Fibroblast of skin of right biceps (primary cell): ENCODE data around the gene SLC35G6.
A peak's percentile ranks its signal among the peaks of the same experiment; 100 is the strongest.
"Not testable (repeated sequence)": the region's sequence is repeated elsewhere in the genome, so short reads cannot be mapped to it uniquely, and the experiment has no call there.

Source experiments
- DNase-seq: peaks from one replicate; pipeline ENCODE4 v3.0.0-alpha.2; 2013

SLC35G6 gene

DNA sequence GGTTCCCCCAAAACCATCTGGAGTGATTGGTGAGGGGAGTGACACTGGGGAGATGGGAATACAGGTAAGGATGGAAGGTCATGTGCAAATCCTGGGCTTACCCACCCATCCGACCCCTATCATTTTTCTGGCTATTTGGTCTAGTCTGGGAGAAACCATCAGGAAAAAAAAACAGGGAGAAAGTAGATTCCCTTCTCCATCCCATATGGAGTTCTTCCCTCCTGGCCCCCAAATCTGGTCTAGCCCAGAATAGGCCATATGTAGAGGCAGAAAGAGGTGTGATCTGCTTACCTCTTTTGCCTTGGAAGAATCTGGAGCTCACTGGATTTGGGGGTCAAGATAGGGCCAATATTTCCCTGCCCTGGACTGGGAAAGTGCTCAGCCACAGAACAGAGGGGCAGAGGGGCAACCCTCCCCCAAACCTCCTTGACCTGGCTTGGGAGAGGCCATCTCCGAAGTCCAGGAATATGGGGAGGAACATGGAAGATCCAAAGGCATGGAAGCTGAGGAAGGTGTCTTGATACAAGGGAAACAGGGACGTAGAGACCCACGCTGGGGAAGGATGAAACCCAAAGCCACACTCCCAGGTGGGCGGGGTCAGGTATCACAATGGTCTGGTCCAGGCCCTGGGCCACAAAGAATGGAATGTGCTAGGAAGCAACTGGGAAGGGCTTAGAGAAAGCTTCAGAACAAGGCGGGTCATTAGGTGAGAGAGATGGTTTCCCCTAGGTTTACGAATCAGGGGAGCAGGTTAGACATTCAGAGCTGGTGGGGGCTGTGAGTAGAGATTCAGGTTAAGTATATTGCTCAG, 20.2 kb upstream of the SLC35G6 start:
- no peak for DNase-seq

DNA sequence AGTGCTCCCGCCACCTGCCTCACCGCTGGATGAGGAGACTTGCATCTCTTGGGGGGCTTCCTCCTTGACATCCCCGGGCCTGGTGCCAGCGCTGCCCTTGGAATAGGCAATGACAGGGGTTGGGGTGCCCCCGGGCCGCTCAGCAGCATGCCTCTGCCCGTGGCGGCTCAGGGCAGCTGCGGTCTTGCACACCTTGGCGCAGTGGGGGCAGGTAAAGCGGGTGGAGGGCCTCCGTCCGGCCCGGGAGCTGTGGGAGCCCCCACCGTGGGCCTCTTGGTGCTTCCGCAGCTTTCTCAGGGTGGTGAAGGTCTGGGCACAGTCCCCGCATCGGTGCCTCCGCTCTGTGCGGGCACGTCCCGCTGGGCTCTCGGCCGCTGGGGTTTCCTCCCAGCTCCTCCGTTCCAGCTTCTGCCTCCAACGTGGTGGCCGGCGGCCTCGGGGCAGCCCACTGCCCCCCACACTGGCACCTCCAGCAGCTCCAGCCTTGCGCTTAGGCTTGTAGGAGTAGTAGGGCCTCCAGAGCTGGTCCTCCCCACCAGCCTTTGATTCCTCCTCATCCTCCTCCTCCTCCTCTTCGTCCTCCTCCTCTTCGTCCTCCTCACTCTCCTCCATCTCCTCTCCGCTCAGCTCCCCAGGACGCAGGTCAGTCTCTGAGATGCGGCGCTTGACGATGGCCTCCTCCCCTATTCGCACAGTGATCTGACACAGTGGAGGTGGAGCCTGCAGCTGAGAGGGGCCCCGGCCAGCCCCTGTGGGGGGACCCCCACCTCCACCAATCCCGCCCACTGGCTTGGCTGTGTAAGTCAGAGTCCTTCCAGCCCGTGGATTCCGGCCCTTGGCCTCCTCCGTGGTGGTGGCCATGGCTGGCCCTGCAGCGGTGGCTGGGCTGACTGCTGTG, 18.5 kb upstream of the SLC35G6 start:
- no peak for DNase-seq

DNA sequence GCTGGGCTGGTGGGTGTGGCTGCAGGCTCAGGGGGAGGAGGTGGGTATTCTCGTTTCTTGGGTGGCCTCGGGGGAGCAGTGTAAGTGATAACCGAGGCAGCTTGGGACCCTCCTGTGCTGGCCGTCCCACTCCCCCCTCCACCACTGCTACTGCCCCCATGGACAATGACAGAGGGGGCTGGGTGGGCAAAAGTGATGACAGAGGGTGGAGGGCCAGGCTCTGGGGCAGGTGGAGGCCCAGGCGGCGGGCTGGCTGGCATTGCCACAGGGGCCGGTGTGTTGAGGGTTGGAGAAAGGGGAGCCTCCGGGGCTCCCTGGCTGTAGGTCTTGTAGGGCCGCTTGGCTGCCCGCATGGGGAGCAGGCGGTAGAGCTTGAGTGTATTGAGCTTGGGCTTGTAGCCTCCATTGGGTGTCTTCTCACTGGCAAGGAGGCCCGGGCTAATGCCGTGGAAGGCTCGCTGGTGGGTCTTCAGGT, 17.8 kb upstream of the SLC35G6 start:
- DNase-seq: no peak

DNA sequence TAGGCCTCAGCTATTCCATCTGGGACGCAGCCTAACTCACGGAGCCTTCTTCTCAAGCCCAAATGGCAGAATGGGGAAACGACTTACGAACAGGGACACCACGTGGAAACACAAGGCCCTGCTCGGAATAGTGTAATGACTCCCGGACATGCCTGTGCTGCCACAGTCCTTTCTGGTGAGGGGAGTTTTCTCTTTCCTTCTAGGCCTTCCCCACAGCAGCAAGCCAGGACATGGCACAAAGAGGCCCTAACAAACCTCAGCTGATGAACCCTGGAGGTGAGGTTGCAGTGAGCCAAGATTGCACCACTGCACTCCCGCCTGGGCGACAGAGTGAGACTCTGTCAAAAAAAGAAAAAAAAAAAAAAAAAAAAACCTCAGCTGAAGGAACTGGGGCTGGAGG, 17.2 kb upstream of the SLC35G6 start:
- no peak for DNase-seq

DNA sequence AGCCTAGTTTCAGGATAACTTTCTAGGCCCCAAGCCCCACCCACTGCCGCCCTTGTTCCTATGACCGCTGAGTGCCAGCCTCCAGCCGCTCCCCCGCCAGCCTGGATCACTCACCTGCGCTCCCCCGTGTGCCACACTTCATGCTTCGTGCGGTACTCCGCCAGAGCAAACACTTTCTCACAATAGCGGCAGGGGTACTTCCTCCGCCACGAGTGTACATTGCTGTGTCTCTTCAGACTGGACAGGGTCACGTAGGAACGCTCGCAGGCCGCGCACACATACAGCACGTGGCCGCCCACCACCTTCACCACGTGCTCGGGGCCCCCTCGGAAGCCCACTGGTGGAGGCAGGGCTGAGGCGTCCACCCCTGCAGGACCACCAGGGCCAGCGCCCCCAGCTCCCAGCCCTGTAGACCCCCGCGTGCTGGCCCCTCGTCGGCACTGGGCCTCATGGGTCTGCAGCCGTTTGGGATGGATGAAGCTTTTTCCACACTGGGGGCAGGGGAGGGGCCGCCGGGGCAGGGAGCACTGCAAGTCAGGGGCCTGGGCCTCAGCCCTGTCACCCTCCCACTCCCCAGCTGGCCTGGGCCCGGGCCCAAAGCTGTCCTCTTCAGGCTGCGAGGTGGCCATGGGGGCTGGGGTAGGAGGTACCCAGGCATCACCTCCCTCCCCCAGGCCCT, 15.5 kb upstream of the SLC35G6 start:
- DNase-seq: no peak

DNA sequence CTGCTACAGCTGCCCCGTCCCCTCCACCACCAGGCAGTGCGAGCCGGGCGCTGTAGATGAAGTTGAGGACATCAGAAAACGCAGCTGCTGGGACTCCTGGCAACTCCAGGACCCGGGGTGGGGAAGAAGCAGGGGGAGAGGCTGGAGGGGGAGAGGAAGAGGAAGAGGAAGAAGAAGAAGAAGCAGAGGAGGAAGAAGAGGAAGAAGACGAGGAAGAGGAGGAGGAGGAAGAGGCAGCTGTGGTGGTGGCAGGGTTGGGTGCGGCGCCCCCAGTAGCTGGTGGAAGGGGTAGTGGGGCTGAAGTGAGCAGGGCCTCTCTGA, 15.0 kb upstream of the SLC35G6 start:
- no peak for DNase-seq

DNA sequence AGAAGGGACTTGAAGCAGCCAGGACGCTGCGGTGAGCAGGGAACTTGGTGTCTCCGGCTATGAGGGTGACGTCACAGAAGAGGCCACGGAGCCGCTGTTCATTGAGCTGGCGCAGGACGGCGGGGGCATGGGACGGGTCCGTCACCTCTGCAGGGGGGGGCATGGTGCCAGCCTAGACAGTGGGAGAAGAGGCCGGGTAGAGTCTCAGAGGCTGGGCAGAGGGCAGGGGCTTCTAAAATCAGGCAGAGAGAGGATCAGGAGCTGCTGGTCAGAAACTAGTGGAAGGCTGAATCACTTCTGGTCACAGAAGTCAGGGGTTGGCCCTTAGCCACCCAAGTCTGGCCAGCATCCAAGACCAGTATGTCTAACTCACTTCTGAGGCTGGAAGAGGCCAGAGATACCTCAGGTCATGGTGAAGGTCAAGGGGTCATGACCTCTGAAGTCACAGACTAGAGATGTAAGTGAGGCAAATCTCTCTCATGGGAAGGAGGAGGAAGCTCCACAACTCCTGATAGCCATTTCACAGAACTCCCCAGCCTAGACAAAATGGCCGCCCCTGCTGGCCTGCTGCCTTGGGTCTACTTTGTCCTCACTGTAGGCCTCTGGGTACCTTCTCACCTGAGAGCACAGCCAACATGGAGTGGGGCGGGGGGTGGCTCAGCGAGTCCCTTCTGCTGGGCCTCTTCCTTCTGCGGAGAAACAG, 14.5 kb upstream of the SLC35G6 start:
- no peak for DNase-seq

DNA sequence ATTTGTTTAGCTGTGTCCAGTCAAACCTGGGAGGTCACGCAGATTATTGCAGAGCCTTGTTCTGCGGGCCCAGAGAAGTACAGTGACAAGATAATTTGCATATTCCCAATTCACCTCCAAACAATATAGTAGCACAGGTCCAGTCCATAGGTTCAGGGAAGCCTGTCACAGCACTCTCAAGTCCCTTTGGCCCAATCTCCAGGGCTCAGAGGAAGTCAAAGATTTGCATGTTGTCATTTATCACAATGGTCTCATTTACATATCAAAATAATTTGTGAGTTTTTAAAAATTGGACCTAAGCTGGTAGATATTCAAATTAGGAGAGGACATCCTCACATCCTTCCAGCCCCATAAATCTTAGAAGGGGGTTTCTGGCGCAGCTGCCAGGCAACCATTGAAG, 13.7 kb upstream of the SLC35G6 start:
- no peak for DNase-seq

DNA sequence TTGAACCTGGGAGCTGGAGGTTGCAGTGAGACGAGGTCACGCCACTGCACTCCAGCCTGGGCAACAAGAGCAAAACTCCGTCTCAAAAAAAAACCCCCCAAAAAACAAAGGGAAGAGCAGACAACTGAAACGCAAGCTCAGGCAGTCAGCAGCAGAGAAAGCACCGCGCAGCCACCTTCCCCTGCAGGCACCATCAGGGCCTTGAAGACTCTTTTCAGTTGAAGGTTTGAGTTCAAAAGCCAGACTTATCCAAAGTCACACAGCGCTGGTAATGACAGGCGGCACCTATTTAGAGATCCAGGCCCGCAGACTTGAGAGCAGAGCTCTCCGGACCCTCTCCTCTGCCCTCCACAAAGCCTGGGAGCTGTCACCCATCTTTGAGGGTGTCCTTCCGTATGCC, 13.0 kb upstream of the SLC35G6 start:
- DNase-seq: no peak

DNA sequence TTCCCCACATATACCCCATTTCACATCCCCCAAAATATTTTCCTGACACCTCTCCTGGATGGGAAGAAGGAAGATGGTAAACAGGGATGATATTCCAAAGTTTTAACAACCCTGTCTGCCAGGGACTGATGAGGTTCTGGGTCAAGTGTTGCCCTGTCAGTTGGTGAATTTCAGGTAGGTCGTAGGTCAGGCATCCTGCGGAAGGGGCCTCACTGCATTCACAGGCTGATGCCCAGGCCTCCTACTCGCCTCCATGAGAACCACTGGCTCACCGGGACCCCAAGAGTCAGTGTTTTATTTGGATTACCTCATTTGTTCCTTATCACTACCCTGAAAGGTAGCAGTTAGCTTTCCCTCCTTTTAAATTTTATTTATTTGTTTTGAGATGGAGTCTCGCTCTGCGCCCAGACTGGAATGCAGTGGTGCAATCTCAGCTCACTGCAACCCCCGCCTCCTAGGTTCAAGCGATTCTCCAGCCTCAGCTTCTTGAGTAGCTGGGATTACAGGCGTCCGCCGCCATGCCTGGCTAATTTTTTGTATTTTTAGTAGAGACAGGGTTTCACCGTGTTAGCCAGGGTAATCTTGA, 12.3 kb upstream of the SLC35G6 start:
- DNase-seq: no peak

DNA sequence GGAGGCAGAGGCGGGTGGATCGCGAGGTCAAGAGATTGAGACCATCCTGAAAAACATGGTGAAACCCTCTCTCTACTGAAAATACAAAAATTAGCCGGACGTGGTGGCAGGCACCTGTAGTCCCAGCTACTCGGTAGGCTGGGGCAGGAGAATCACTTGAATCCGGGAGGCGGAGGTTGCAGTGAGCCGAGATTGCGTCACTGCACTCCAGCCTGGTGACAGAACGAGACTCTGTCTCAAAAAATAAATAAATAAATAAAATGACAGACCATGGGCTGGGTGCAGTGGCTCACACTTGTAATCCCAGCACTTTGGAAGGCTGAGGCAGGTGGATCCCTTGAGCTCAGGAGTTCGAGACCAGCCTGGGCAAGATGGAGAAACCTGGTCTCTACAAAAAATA, 11.4 kb upstream of the SLC35G6 start:
- DNase-seq: not testable (repeated sequence)

DNA sequence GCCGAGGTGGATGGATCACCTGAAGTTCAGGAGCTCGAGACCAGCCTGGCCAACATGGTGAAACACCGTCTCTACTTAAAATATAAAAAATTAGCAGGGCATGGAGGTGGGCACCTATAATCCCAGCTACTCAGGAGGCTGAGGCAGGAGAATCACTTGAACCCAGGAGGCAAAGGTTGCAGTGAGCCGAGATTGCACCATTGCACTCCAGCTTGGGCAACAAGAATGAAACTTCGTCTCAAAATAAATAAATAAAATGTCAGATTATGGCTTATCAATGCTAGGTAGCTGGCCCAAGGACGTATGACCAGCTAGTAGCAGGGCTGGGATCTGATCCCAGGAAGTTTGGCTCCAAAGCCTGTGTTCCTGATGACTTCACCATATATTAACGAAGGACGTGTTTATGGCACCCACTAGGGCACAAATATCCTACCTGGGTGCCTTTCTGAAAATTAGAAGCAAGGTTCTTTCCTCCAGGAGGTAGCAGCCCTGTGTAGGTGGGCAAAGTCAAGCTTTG, 10.7 kb upstream of the SLC35G6 start:
- DNase-seq: not testable (repeated sequence)

DNA sequence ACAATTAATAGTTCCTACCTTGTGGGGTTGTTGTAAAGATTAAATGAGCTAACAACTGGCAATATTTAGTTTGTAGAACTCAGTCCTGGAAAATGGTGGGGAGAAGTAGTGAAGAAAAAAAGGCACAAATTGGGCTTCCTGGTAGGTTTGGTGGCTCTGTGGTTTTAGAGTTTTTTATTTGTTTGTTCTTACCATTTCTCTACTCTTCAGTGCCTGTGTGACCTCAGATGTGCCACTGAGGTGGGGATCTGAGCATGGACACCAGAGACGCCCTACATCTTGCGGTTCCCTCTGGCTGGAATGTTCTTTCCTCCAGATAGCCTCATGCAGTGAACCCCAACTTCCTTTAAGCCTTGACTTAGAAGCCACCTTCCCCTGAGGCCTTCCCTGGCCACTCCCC, 9.5 kb upstream of the SLC35G6 start:
- no peak for DNase-seq

DNA sequence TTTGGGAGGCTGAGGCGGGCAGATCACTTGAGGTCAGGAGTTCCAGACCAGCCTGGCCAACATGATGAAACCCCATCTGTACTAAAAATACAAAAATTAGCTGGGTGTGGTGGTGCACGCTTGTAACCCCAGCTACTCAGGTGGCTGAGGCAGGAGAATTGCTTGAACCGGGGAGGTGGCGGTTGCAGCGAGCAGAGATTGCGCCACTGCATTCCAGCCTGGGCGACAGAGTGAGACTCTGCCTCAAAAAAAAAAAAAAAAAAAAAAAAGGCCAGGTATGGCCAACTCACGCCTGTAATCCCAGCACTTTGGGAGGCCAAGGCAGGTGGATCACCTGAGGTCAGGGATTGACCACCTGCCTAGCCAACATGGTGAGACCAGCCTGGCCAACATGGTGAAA, 6.5 kb upstream of the SLC35G6 start:
- DNase-seq: not testable (repeated sequence)

DNA sequence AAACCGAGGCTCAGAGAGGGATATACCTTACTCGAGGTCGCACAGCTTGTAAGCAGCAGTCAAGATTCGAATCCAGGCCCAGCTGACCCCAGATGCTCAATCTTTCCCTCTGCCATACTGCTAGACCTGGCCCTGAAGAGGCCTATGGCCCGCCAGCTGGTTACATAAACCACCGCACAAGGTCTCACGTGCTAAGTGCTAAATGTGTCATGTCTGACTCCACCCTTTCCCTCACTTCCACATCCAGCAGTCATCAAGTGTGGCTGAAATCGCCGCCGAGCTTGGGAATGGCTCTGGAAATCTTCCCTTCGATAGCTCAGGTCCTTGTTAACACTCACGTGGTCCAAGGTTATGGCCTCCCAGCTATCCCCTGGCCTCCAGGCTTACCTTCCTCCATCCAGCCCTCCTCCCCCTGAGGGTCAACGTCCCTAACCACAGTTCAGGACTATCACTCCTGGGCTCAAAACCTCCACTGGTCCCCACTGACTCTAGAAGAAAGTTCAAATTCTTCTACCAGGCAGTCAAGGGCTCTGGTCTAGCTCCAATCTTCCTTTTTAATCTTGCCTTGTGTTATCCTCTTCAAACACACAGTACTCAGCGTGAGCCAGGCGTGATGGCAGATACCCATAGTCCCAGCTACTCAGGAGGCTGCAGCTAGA, 5.4 kb upstream of the SLC35G6 start:
- peak; percentile 34 for DNase-seq

DNA sequence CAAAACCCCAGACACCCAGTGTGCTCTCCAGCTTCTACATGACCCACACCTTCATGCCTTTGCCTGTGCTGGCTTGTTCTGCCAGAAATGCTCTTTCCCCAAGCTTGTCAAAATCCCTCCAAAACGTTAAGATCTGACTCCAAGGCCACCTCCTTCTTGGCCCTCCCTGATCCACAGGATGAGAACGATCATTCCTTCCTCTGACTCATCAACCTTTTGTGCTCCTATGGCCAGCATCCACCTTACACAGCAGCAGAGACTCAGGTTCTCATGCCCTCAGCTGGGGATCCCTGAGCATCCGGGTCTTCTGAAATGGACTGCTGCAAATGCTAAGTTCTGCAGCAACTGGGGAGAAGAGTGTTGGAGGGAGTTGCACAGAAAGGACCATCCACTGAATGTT, 4.8 kb upstream of the SLC35G6 start:
- peak; percentile 48 for DNase-seq

DNA sequence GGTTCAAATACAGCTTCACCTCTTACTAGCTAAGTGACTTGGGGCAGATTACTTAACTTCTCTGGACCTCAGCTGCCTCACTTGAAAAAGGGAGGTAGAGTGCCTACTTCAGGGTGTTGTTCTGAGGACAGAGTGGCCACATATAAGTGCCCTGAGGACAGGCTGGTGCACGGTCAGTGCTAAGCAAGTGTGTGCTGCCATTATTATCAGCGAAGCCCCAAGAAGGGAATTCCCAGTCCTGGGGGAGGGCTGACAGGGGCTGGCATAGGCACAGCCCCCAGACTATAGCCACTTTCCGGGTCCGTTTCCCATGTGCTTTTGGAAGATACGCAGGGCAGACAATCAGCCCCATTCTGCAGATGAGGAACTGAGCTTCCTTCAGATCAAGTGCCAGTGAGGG, 4.3 kb upstream of the SLC35G6 start:
- DNase-seq: no peak

DNA sequence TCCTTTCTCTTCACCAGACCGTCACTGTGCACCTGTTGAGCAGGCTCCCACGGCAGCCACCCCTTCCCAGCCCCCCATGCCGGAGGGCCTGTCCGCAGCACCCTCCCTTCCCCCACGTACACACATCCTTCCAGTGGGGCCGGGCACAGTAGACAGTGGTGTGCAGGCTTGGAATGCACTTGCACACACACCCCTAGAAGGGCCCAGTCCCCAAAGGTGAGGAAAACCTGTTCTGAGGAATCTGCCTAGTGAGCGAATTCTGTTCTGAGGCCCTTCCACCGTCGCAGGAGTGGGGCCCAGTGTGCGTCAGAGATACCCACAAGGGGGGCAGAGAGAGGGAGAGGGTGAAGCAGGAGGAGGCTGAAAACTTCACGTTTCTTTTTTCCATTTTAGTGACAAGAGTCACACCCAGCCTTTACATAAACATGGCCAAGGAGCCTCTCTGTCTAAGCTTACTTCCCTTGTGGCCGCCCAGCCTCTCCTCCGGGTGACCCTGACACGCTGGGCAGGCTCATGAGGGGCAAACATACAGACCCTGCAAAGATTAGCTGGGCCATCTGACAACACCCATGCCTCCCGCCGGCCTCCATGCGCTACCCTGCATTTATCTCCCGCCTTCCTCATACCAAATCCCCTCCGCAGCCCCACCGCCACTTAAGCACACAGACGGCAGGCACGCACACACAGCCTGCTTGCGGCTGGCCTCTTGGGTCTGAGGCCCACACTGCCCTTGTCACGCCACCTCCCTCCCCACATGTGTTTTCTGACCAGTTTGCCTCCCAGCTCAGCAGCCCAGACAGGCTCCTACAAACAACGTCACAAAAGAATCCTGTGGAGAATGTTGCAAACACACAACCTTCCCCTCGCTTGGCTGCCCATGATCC, 3.6 kb upstream of the SLC35G6 start:
- DNase-seq: peak; percentile 64

DNA sequence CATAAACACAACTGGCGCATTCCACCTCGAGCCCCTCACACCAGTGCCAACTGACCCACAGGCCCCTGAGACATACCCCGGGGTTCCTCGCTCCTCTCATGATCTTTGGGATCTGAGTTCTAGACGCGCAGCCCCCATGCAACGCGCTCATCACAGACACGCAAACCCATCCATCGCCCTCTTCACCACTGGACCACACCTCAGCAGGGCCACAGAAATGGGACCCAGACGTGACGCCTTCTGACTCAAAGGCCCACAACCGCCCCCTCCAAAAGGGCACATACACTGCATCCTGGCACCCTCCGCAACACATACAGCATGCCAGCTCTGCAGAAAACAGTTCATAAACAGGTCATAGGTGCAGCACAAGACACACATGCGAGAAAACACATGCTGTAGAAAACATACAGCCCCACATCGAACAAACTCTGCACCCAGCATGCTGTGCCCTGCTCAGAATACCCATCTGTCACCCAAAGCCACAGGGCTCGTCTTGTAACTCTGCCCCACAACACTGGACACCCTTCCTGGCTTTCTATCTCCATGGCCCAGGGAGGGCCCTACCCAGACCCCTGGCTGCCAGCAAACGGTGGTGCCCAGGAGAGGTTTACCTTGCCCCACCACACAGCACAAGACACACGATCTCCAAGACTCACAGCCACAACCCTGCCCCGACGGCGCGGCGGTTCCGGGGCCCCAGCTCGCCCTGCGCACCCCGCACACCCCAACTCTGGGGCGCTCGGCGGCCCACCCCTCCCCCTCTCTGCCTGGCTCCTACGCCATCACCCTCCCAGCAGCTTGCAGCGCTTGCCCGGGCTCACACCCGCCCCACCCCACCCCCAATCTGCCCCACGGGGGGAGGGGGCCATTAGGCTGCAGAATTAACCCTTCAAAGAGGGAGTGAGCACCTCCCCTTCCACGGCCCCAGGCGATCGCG, 2.7 kb upstream of the SLC35G6 start:
- DNase-seq: peak; percentile 40
